Measurements from ENCODE around the gene HOXB8.

GRCh38 chr17:48612456-48612853 lies 2.6 kb downstream of the HOXB8 start:
- TF ChIP-seq CTCF (IDR thresholded peaks at IDR 0.05; ENCODE audit: poor library complexity) (no peak), EZH2phosphoT487 (IDR thresholded peaks at IDR 0.05; ENCODE audit: low read depth, severe bottlenecking, unreplicated experiment) (peak; percentile 85), EZH2 (IDR thresholded peaks at IDR 0.05; ENCODE audit: borderline replicate concordance) (peak; percentile 89)

Measured in hepatocyte (in vitro differentiated cells).